ENCODE data around the gene NOL6. TPM values are rescaled to one million over a fixed set of nuclear protein-coding genes. Genes with fewer than 3 reads are reported as not detected.

Gene NOL6
- total and polyA plus RNA-seq, 2 of the 8 experiments (the other 6 are each of a cell fraction or from before 2014, with no cell fraction given), result 44.0 to 55.0 TPM

DNA sequence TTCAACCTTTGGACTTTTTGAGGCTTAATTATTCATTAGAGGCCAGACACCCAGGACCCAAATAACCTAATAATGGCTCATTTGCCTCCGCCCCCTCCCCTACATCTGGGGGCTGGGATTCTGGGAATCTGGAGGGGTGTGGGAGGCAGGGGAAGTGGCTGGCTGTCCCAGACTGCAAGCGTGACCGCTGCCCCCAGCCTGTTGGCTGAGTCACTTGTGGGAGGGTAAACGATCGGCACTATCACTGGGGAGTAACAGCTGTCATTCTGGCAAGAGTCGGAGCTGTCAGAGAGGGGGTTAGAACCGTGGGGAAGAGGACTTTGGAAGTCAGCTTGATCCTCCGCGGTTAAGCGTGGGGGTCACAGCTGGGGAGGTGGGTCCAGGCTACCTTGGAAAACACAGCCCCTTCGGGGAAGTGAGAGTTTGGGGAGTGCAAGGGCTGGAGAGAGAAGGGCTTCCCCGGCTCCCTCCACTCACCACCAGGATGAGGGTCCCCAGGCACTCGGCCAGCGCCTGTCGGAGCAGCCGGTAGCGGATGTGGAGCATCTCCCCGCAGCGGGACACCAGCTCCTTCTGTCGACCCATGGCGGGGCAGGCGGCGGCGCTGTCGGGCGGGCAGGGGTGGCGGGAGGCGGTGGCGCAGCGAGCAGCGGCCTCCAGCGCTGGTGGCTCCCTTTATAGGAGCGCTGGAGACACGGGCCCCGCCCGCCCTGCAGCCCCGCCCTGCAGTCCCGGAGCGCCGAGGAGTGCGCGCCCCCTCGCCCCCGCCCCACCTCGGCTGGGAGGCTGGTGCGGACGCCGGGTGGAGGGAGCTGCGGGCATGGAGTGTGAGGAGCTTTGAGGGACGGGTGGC, 26.6 kb downstream of the NOL6 start, which contains the start of gene AQP3 (continued):
- TF ChIP-seq, protein P1, sequence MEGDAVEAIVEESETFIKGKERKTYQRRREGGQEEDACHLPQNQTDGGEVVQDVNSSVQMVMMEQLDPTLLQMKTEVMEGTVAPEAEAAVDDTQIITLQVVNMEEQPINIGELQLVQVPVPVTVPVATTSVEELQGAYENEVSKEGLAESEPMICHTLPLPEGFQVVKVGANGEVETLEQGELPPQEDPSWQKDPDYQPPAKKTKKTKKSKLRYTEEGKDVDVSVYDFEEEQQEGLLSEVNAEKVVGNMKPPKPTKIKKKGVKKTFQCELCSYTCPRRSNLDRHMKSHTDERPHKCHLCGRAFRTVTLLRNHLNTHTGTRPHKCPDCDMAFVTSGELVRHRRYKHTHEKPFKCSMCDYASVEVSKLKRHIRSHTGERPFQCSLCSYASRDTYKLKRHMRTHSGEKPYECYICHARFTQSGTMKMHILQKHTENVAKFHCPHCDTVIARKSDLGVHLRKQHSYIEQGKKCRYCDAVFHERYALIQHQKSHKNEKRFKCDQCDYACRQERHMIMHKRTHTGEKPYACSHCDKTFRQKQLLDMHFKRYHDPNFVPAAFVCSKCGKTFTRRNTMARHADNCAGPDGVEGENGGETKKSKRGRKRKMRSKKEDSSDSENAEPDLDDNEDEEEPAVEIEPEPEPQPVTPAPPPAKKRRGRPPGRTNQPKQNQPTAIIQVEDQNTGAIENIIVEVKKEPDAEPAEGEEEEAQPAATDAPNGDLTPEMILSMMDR (IDR thresholded peaks at IDR 0.05; ENCODE audit: control extremely low read depth in 1 of 3, insufficient read depth in 1 of 3, low read depth in 1 of 3, low read length in 3 of 3), result peak; percentile 13 to 58 (median 46)
- TF ChIP-seq EGR1 (IDR thresholded peaks at IDR 0.05; ENCODE audit: borderline replicate concordance, low read depth, low read length) (peak; percentile 24; the same call in 1 of the 2 replicates), TBP (IDR thresholded peaks at IDR 0.05; ENCODE audit: low read depth, low read length) (no peak), SIN3A (conservative IDR thresholded peaks at IDR 0.05 in 1 of 2, IDR thresholded peaks at IDR 0.05 in 1 of 2; ENCODE audit: low read depth in 1 of 2, low read length in 2 of 2) (peak in 1 of 2 experiments; percentile 28; a peak in 1 of 4 replicates), EP300 (IDR thresholded peaks at IDR 0.05; ENCODE audit: borderline replicate concordance in 1 of 2, low read depth in 2 of 2, low read length in 2 of 2) (no peak), RXRA (IDR thresholded peaks at IDR 0.05; ENCODE audit: insufficient read depth, low read depth, low read length) (no peak), SIX5 (IDR thresholded peaks at IDR 0.05; ENCODE audit: low read depth, low read length) (no peak), RFX5 (IDR thresholded peaks at IDR 0.05; ENCODE audit: borderline replicate concordance, low read depth, low read length) (no peak), KDM5A (IDR thresholded peaks at IDR 0.05; ENCODE audit: low read length) (no peak), SAP30 (IDR thresholded peaks at IDR 0.05; ENCODE audit: insufficient read depth, insufficient replicate concordance, low read length) (peak; percentile 76), ASH2L (IDR thresholded peaks at IDR 0.05; ENCODE audit: low read length) (peak; percentile 63), BACH1 (IDR thresholded peaks at IDR 0.05; ENCODE audit: low read length) (no peak), TEAD4 (IDR thresholded peaks at IDR 0.05; ENCODE audit: low read depth, low read length) (no peak), GABPA (IDR thresholded peaks at IDR 0.05; ENCODE audit: borderline replicate concordance, insufficient read depth, low read length) (no peak), CEBPB (IDR thresholded peaks at IDR 0.05; ENCODE audit: low read depth, low read length) (no peak), YY1 (IDR thresholded peaks at IDR 0.05; ENCODE audit: low read depth, low read length) (no peak; the same call in 1 of the 2 replicates), MAFK (IDR thresholded peaks at IDR 0.05; ENCODE audit: low read depth, low read length) (no peak)
- TF ChIP-seq, protein P2, sequence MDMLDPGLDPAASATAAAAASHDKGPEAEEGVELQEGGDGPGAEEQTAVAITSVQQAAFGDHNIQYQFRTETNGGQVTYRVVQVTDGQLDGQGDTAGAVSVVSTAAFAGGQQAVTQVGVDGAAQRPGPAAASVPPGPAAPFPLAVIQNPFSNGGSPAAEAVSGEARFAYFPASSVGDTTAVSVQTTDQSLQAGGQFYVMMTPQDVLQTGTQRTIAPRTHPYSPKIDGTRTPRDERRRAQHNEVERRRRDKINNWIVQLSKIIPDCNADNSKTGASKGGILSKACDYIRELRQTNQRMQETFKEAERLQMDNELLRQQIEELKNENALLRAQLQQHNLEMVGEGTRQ (IDR thresholded peaks at IDR 0.05; ENCODE audit: low read length), result no peak
- TF ChIP-seq, protein P3, sequence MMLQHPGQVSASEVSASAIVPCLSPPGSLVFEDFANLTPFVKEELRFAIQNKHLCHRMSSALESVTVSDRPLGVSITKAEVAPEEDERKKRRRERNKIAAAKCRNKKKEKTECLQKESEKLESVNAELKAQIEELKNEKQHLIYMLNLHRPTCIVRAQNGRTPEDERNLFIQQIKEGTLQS (IDR thresholded peaks at IDR 0.05; ENCODE audit: insufficient read depth, low read depth, low read length), result no peak
